ENCODE measurements around the gene SPEN.

SPEN gene

DNA sequence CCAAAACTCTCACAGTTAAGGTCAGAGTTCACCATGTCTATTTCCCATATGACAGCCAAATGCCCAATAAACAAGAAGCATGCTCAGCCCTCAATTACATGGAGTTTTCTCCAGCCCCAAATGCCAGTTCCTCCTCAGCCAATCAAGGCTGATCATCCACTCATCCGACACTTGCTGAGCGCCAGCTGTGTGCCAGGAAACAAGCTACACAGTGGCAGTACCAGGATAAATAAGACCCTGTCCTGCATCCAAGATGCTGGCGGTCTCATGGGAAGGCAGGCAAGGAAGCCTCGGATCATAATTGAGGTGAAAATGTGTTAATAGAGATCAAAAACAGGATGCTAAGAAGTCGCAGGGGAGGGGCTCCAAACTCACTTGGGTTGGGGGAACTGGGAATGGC, 120.7 kb downstream of the SPEN start:
- Mint-ChIP-seq H3K27ac (no peak overlapping the region), H3K27me3 (ENCODE audit: low read depth) (no peaks in the 10 kb centered on the region), H3K4me3 (no peak overlapping the region), H3K9me3 (peaks cover 6% of the 10 kb centered on the region), H3K36me3 (ENCODE audit: low read depth) (peaks cover 72% of the 10 kb centered on the region), H3K4me1 (no peaks in the 10 kb centered on the region)
- TF ChIP-seq CTCF (IDR thresholded peaks at IDR 0.05; ENCODE audit: unreplicated experiment in 3 of 3): no peak

DNA sequence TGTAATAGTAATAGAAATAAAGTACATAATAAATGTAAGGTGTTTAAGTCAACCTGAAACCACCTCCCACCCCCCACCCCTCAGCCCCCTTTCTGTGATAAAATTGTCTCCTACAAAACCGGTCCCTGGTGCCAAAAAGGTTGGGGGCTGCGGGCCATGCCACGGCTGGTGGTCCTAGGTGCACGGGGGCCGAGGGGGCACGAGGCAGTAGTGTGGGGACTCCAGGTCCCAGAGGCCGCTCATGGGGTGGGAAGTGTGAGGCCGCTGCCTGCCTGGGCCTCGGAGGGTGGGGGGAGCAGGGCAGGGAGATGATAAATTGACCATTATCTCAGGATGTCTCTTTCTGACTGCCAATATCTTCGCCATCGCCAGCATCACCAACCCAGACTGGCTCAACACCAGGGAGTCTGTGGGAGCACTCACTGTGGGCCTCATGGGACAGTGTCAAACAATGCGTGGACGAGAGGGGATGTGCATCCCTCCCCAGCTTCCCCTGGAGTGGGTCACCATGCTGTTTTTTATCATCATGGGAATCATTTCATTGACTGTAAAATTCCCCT, 121.9 kb downstream of the SPEN start:
- no peaks in the 10 kb centered on the region for H3K27me3 Mint-ChIP-seq (ENCODE audit: low read depth)
- TF ChIP-seq CTCF (IDR thresholded peaks at IDR 0.05; ENCODE audit: unreplicated experiment in 3 of 3): no peak
- H3K9me3 Mint-ChIP-seq: peaks cover 6% of the 10 kb centered on the region
- H3K4me3 Mint-ChIP-seq: no peak overlapping the region
- peaks cover 78% of the 10 kb centered on the region for H3K36me3 Mint-ChIP-seq (ENCODE audit: low read depth)
- H3K27ac Mint-ChIP-seq: no peak overlapping the region
- H3K4me1 Mint-ChIP-seq: no peaks in the 10 kb centered on the region

DNA sequence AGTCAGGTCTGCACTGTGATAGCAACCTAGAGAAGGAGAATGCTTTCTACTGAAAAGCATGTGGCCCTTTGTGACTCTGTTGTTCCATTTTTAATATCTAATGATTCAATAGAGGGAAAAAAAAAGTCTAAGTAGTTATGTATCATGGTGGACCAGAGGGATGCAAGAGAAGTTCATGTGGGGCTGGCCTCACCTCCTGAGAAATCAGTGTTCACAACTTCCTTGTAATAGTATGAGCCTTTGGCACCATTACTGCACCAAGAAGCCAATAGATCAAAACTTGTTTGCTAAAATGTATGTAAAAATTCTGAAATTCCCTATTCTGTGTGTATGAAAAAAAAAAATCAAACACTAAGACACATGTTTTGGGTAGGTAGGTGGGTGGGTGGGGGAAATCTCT, 123.4 kb downstream of the SPEN start:
- no peak for TF ChIP-seq CTCF (IDR thresholded peaks at IDR 0.05; ENCODE audit: unreplicated experiment in 3 of 3)
- H3K4me1 Mint-ChIP-seq: peaks cover 8% of the 10 kb centered on the region
- H3K27ac Mint-ChIP-seq: no peak overlapping the region
- no peak overlapping the region for H3K4me3 Mint-ChIP-seq
- H3K36me3 Mint-ChIP-seq (ENCODE audit: low read depth): peaks cover 72% of the 10 kb centered on the region
- no peaks in the 10 kb centered on the region for H3K27me3 Mint-ChIP-seq (ENCODE audit: low read depth)
- peaks cover 6% of the 10 kb centered on the region for H3K9me3 Mint-ChIP-seq

DNA sequence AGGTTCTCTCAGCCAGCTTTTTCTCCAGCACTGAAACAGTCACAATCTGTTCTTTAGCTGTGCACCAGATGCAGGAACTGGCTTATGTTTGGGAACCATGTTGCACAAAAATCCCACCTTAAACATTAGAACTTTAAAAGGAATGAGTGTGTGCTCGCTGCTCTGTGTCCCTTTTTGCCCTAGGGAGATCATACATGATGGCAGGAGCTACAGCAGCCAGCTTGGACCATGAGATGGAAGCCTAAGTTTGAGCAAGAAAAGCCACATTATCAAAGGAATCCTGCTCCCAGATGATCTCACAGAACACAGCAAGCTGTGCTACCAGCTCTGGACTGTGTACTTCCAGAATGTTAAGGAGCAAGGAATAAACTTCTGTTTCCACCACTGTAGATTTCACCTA, 124.9 kb downstream of the SPEN start:
- Mint-ChIP-seq H3K4me3 (peak overlapping the region in 1 of 3 experiments; percentile 29), H3K9me3 (peaks cover 6% of the 10 kb centered on the region), H3K27me3 (ENCODE audit: low read depth) (no peaks in the 10 kb centered on the region), H3K27ac (no peak overlapping the region), H3K4me1 (peaks cover 18% of the 10 kb centered on the region), H3K36me3 (ENCODE audit: low read depth) (peaks cover 59% of the 10 kb centered on the region)
- TF ChIP-seq CTCF (IDR thresholded peaks at IDR 0.05; ENCODE audit: unreplicated experiment in 3 of 3): no peak

DNA sequence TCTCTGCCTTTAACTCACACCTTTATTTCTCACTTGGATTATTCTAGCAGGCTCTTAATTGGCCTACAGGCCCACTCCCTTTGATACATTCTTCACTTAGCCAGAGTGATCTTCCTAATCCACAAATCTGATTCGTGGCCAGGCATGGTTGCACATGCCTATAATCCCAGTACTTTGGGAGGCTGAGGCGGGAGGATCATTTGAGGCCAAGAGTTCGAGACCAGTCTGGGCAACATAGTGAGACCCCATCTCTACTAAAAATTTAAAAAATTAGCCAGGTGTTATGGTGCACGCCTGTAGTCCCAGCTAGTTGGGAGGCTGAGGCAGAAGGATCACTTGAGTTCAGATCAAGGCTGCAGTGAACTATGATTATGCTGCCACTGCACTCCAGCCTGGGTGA, 126.3 kb downstream of the SPEN start:
- H3K9me3 Mint-ChIP-seq: peaks cover 2% of the 10 kb centered on the region
- H3K4me1 Mint-ChIP-seq: peaks cover 18% of the 10 kb centered on the region
- TF ChIP-seq CTCF (IDR thresholded peaks at IDR 0.05; ENCODE audit: unreplicated experiment in 3 of 3): no peak
- no peaks in the 10 kb centered on the region for H3K27me3 Mint-ChIP-seq (ENCODE audit: low read depth)
- H3K27ac Mint-ChIP-seq: no peak overlapping the region
- H3K4me3 Mint-ChIP-seq: peak overlapping the region in 1 of 3 experiments; percentile 44
- peaks cover 46% of the 10 kb centered on the region for H3K36me3 Mint-ChIP-seq (ENCODE audit: low read depth)

GRCh38 chr1:15974855-15975254, 127.3 kb downstream of the SPEN start:
- Mint-ChIP-seq H3K36me3 (ENCODE audit: low read depth) (peaks cover 37% of the 10 kb centered on the region), H3K27me3 (ENCODE audit: low read depth) (no peaks in the 10 kb centered on the region), H3K4me3 (peak overlapping the region; percentile 92 to 94 (median 94)), H3K4me1 (peaks cover 18% of the 10 kb centered on the region), H3K27ac (peak overlapping the region in 2 of 3 experiments; percentile 48 to 75), H3K9me3 (peaks cover 7% of the 10 kb centered on the region)
- no peak for TF ChIP-seq CTCF (IDR thresholded peaks at IDR 0.05; ENCODE audit: unreplicated experiment in 3 of 3)
